HG03135 (cell line): ENCODE data around the gene PLBD2.
"Not testable (repeated sequence)": the region's sequence is repeated elsewhere in the genome, so short reads cannot be mapped to it uniquely, and the experiment has no call there.

Experiments used
- ATAC-seq: cut with Tn5 transposase; IDR thresholded peaks from one replicate; pipeline ENCODE4 v1.9.1; 2021; ENCODE audit warnings: mild to moderate bottlenecking, moderate library complexity; ENCODE audit not compliant: unreplicated experiment

PLBD2 gene

GRCh38 chr12:113333877-113334785 is 24.3 kb upstream of the PLBD2 start:
- ATAC-seq: peak; percentile 19

GRCh38 chr12:113334786-113335539 is 23.4 kb upstream of the PLBD2 start, which contains the start of gene SLC8B1:
Gene SLC8B1 (minus strand): TSS chr12:113335109. CDS start chr12:113332878, 2,231 bp downstream.
- peak; percentile 96 for ATAC-seq

GRCh38 chr12:113339540-113339939 is 18.8 kb upstream of the PLBD2 start:
- no peak for ATAC-seq

- no peak for ATAC-seq
Measured at GRCh38 chr12:113340061-113340460, 18.3 kb upstream of the PLBD2 start.

GRCh38 chr12:113341535-113341934 is 16.9 kb upstream of the PLBD2 start:
- no peak for ATAC-seq

- no peak for ATAC-seq
Measured at GRCh38 chr12:113345318-113345717, 13.1 kb upstream of the PLBD2 start.

GRCh38 chr12:113346353-113346752 is 12.0 kb upstream of the PLBD2 start:
- ATAC-seq: no peak

- ATAC-seq: no peak
Measured at GRCh38 chr12:113347107-113347506, 11.3 kb upstream of the PLBD2 start.

- ATAC-seq: no peak
Measured at GRCh38 chr12:113347892-113348291, 10.5 kb upstream of the PLBD2 start.

- ATAC-seq: no peak
Measured at GRCh38 chr12:113348849-113349536, 9.4 kb upstream of the PLBD2 start.

- no peak for ATAC-seq
Measured at GRCh38 chr12:113351089-113351488, 7.3 kb upstream of the PLBD2 start.

- not testable (repeated sequence) for ATAC-seq
Measured at GRCh38 chr12:113354192-113354591, 4.2 kb upstream of the PLBD2 start.

- no peak for ATAC-seq
Measured at GRCh38 chr12:113359133-113359938, 949 bp downstream of the PLBD2 start.

- ATAC-seq: no peak
Measured at GRCh38 chr12:113359939-113360748, 1.8 kb downstream of the PLBD2 start.

GRCh38 chr12:113361574-113362370 is 3.4 kb downstream of the PLBD2 start:
- no peak for ATAC-seq

- ATAC-seq: no peak
Measured at GRCh38 chr12:113364698-113365097, 6.3 kb downstream of the PLBD2 start.

- no peak for ATAC-seq
Measured at GRCh38 chr12:113365639-113366395, 7.4 kb downstream of the PLBD2 start.

- no peak for ATAC-seq
Measured at GRCh38 chr12:113366827-113367226, 8.4 kb downstream of the PLBD2 start.
